ENCODE measurements around the gene SLC2A4. TPM values are rescaled to one million over a fixed set of nuclear protein-coding genes. Genes with fewer than 3 reads are reported as not detected.

SLC2A4 gene
- total and polyA plus RNA-seq, 2 experiments from 2014 or later, result 6.3 to 13.6 TPM

DNA sequence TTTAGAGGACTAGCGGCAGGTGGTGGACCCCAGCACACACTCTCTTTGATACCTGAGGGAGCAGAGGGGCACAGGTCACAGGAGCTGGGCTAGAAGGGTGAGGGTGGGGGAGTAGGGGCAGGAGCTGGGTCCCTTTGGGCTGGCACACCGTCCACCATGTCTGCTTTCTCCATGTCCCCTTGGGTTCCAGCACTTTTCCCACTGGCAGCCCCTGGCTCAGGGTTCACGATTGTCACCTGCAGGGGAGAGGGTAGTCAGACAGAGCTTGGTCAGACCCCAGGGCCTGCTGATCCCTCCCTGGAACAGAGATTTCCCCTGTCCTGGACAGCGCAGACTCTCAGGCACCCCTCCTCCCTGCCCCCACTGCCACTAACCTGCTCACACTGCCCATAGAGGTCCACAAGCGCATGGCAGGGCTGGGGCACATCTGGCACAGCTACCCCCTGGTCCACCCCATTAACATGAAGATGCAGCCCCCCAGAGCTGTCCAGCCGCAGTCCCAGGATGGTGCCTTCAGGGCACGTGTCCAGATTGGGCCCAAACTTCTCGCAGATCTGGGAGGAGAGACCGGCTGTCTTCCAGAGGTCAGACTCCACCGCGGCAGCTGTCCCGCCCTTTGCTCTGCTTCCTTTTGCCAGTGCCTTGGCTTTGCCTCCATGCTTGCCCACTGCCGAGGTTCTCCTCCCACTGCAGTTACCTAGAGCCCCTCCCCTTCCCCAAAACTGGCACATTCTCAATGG lies 36.8 kb downstream of the SLC2A4 start:
- H3K27ac Mint-ChIP-seq, result no peak overlapping the region
- no peak for DNase-seq (ENCODE audit: low spot score)
- H3K36me3 Mint-ChIP-seq (ENCODE audit: low read depth), result peaks cover 77% of the 10 kb centered on the region

More for the DNA sequence above, 36.8 kb downstream of the SLC2A4 start:
- H4K20me1 ChIP-seq (replicated peaks; ENCODE audit: insufficient read depth), result 0 out of 2 replicates have a peak, but pooled peaks cover 5% of the 10 kb centered on the region
- H3F3A ChIP-seq (replicated peaks; ENCODE audit: low read depth), result peaks cover 38% of the 10 kb centered on the region
- no peak overlapping the region for H3K4me3 ChIP-seq
- H3K4me1 ChIP-seq (ENCODE audit: insufficient read depth), result peaks cover 6% of the 10 kb centered on the region; the same call in 1 of the 2 replicates
- H2AFZ ChIP-seq, result no peak overlapping the region
- no peaks in the 10 kb centered on the region for H3K27me3 ChIP-seq (ENCODE audit: insufficient read depth)
- H3K27me3 Mint-ChIP-seq (ENCODE audit: insufficient read depth, low read depth, poor library complexity), result peaks cover 16% of the 10 kb centered on the region
- H3K4me3 Mint-ChIP-seq, result peak overlapping the region; percentile 9; the same call in 1 of the 3 replicates
- H3K27ac ChIP-seq (ENCODE audit: low read depth), result no peak overlapping the region
- H3K36me3 ChIP-seq (ENCODE audit: insufficient read depth), result peaks cover 37% of the 10 kb centered on the region
- H3K4me2 ChIP-seq, result no peak overlapping the region
- TF ChIP-seq EZH2 (IDR thresholded peaks at IDR 0.05; ENCODE audit: low read depth, unreplicated experiment) (no peak), STAT1 (IDR thresholded peaks at IDR 0.05; ENCODE audit: unreplicated experiment) (no peak), NANOG (IDR thresholded peaks at IDR 0.05; ENCODE audit: borderline replicate concordance) (no peak), EZH2phosphoT487 (IDR thresholded peaks at IDR 0.05; ENCODE audit: unreplicated experiment) (no peak), JUNB (IDR thresholded peaks at IDR 0.05; ENCODE audit: unreplicated experiment) (no peak), CREB1 (CRISPR knock-in tag; IDR thresholded peaks at IDR 0.05; ENCODE audit: low read depth) (no peak), POLR2AphosphoS5 (IDR thresholded peaks at IDR 0.05; ENCODE audit: low read depth) (no peak), ZNF462 (CRISPR knock-in tag; IDR thresholded peaks at IDR 0.05) (no peak), ZNF331 (CRISPR knock-in tag; IDR thresholded peaks at IDR 0.05; ENCODE audit: low read depth) (no peak), CTCF (conservative IDR thresholded peaks at IDR 0.05; ENCODE audit: low read depth in 2 of 2) (no peak), ZNF114 (CRISPR knock-in tag; IDR thresholded peaks at IDR 0.05) (no peak)
- TF ChIP-seq, protein P1, sequence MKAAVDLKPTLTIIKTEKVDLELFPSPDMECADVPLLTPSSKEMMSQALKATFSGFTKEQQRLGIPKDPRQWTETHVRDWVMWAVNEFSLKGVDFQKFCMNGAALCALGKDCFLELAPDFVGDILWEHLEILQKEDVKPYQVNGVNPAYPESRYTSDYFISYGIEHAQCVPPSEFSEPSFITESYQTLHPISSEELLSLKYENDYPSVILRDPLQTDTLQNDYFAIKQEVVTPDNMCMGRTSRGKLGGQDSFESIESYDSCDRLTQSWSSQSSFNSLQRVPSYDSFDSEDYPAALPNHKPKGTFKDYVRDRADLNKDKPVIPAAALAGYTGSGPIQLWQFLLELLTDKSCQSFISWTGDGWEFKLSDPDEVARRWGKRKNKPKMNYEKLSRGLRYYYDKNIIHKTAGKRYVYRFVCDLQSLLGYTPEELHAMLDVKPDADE (IDR thresholded peaks at IDR 0.05), result no peak
- TF ChIP-seq, protein P2, sequence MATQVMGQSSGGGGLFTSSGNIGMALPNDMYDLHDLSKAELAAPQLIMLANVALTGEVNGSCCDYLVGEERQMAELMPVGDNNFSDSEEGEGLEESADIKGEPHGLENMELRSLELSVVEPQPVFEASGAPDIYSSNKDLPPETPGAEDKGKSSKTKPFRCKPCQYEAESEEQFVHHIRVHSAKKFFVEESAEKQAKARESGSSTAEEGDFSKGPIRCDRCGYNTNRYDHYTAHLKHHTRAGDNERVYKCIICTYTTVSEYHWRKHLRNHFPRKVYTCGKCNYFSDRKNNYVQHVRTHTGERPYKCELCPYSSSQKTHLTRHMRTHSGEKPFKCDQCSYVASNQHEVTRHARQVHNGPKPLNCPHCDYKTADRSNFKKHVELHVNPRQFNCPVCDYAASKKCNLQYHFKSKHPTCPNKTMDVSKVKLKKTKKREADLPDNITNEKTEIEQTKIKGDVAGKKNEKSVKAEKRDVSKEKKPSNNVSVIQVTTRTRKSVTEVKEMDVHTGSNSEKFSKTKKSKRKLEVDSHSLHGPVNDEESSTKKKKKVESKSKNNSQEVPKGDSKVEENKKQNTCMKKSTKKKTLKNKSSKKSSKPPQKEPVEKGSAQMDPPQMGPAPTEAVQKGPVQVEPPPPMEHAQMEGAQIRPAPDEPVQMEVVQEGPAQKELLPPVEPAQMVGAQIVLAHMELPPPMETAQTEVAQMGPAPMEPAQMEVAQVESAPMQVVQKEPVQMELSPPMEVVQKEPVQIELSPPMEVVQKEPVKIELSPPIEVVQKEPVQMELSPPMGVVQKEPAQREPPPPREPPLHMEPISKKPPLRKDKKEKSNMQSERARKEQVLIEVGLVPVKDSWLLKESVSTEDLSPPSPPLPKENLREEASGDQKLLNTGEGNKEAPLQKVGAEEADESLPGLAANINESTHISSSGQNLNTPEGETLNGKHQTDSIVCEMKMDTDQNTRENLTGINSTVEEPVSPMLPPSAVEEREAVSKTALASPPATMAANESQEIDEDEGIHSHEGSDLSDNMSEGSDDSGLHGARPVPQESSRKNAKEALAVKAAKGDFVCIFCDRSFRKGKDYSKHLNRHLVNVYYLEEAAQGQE (IDR thresholded peaks at IDR 0.05; ENCODE audit: unreplicated experiment), result no peak
- no peaks in the 10 kb centered on the region for H3K9me2 ChIP-seq (ENCODE audit: insufficient read depth)
- peaks cover 8% of the 10 kb centered on the region; the same call in 1 of the 2 replicates for H3K79me2 ChIP-seq (replicated peaks; ENCODE audit: insufficient read depth)
- ATAC-seq, result no peak
- no peaks in the 10 kb centered on the region for H3K9me3 Mint-ChIP-seq
- H3K4me1 Mint-ChIP-seq, result peaks cover 15% of the 10 kb centered on the region

All from GM23338 (cell line).